ENCODE data around the gene PDE11A. TPM values are rescaled to one million over a fixed set of nuclear protein-coding genes. Genes with fewer than 3 reads are reported as not detected.

The PDE11A gene
- total RNA-seq, 1 experiment from 2014 or later: 0.61 TPM

- Histone ChIP-seq H4K20me1 (ENCODE audit: insufficient read depth) (no peaks in the 10 kb centered on the region), H3K9ac (ENCODE audit: low read length) (no peak overlapping the region), H3K36me3 (ENCODE audit: control insufficient read depth in 1 of 2, insufficient read depth in 2 of 2, low read length in 2 of 2) (no peaks in the 10 kb centered on the region), H3K27me3 (ENCODE audit: insufficient read depth, low read length) (no peaks in the 10 kb centered on the region), H3K4me3 (replicated peaks in 1 of 2; ENCODE audit: low read depth in 1 of 2, low read length in 2 of 2) (no peak overlapping the region), H3K9me3 (ENCODE audit: control insufficient read depth in 1 of 2, insufficient read depth in 1 of 2, low read depth in 1 of 2, low read length in 2 of 2) (no peaks in the 10 kb centered on the region), H2AFZ (ENCODE audit: low read depth, low read length, poor library complexity, severe bottlenecking) (no peak overlapping the region), H3K79me2 (ENCODE audit: insufficient read depth, low read length) (no peaks in the 10 kb centered on the region), H3K4me2 (ENCODE audit: low read length) (no peak overlapping the region), H3K4me1 (ENCODE audit: control insufficient read depth in 1 of 2, insufficient read depth in 2 of 2, low read length in 2 of 2) (no peaks in the 10 kb centered on the region), H3K9me2 (ENCODE audit: insufficient read depth) (0 out of 2 replicates have a peak, but pooled peaks cover 3% of the 10 kb centered on the region), H3K27ac (ENCODE audit: low read depth, low read length) (no peak overlapping the region)
- RAD21 ChIA-PET (ENCODE audit: low non-redundant PET in 1 of 2, low total read pairs in 2 of 2, uncharacterized antibody in 2 of 2, unreplicated experiment in 2 of 2): no interaction called here
- ATAC-seq (no peak), DNase-seq (ENCODE audit: low read depth, low spot score) (no peak)
- no peak for TF ChIP-seq RAD21 (IDR thresholded peaks at IDR 0.05; ENCODE audit: low read depth)
- TF ChIP-seq JUND (IDR thresholded peaks at IDR 0.05): no peak
- no peak for TF ChIP-seq SIN3A (IDR thresholded peaks at IDR 0.05; ENCODE audit: low read depth)
- no peak for TF ChIP-seq POLR2A (IDR thresholded peaks at IDR 0.05; ENCODE audit: borderline replicate concordance, extremely low read depth, insufficient read depth, insufficient read length)
- TF ChIP-seq POLR2AphosphoS5 (IDR thresholded peaks at IDR 0.05; ENCODE audit: low read depth, low read length): no peak
- TF ChIP-seq REST (IDR thresholded peaks at IDR 0.05; ENCODE audit: low read depth): no peak
- no peak for TF ChIP-seq ZNF274 (IDR thresholded peaks at IDR 0.05; ENCODE audit: low read depth, low read length)
- TF ChIP-seq SP1 (IDR thresholded peaks at IDR 0.05; ENCODE audit: low read depth): no peak
- no peak for TF ChIP-seq EGR1 (IDR thresholded peaks at IDR 0.05; ENCODE audit: low read depth)
- TF ChIP-seq ZFX (IDR thresholded peaks at IDR 0.05): no peak
- no peak for TF ChIP-seq EZH2phosphoT487 (IDR thresholded peaks at IDR 0.05; ENCODE audit: borderline replicate concordance)
- no peak for TF ChIP-seq TCF7L2 (IDR thresholded peaks at IDR 0.05; ENCODE audit: borderline replicate concordance, extremely low read depth, insufficient read depth, insufficient read length)
- no peak for TF ChIP-seq ZBTB33 (IDR thresholded peaks at IDR 0.05; ENCODE audit: extremely low read depth, insufficient replicate concordance, low read length)
- no peak for TF ChIP-seq CBX3 (IDR thresholded peaks at IDR 0.05; ENCODE audit: low read depth)
- TF ChIP-seq ELF1 (IDR thresholded peaks at IDR 0.05; ENCODE audit: borderline replicate concordance, low read depth): no peak
- no peak for TF ChIP-seq CTCF (IDR thresholded peaks at IDR 0.05 in 2 of 3, conservative IDR thresholded peaks at IDR 0.05 in 1 of 3; ENCODE audit: borderline replicate concordance in 1 of 3, insufficient read depth in 1 of 3, low read depth in 2 of 3, low read length in 2 of 3)
- no peak for TF ChIP-seq CEBPB (IDR thresholded peaks at IDR 0.05; ENCODE audit: low read depth)
- TF ChIP-seq FOSL1 (IDR thresholded peaks at IDR 0.05; ENCODE audit: low read depth): no peak
- no peak for TF ChIP-seq SRF (IDR thresholded peaks at IDR 0.05; ENCODE audit: low read depth)
- BruUV-seq (replicated peaks): no TSS peak
- CTCF ChIA-PET: interaction anchor here (1.4 kb wide), 1 partner anchor 16 kb away, joined by 5 read pairs; no protein-coding TSS in a partner anchor
- POLR2A ChIA-PET: no interaction called here
- intact Hi-C loops (cut with micrococcal nuclease): no loop called here
These were observed 149.3 kb downstream of the PDE11A start for GRCh38 chr2:177923323-177923722.
